ENCODE data around the gene TLNRD1. TPM values are rescaled to one million over a fixed set of nuclear protein-coding genes. Genes with fewer than 3 reads are reported as not detected.

Gene TLNRD1
- total RNA-seq, 1 experiment from 2014 or later = 19.3 TPM

DNA sequence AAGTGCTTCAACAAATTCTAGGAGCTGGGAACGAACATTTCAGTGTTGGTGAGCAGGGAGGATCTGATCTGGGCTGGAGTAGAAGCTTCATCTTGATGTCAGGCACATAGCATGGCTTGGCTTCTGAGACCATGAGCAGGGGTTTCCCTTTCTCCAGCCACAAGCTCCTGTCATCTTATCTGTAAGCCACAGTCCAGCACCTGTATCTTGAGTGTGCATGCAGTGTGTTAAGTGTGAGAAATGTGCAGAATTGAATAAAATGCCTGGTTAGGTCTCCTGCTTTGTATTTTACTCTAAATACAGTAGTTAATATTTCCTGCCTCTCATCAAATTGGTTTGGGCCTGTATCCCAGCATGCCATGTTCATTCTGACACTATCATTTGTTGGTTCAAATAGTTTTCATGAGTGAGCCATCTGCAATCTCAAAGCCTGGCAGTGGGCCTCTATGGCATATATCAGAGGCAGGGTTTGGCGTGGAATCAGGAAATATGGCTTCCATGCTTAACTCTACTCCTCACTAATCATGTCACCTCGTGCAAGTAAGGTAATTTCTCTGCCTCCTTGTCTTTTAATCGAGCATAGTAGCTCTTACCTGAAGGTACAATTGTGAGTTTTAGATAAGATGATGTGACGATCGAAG lies 43.3 kb downstream of the TLNRD1 start:
- H3K14ac ChIP-seq (ENCODE audit: insufficient read depth, low read length) = no peak overlapping the region
- Mint-ChIP-seq H3K9me3 (no peaks in the 10 kb centered on the region), H3K27me3 (ENCODE audit: low read depth) (peaks cover 4% of the 10 kb centered on the region; the same call in 1 of the 2 replicates)

More for the DNA sequence above, 43.3 kb downstream of the TLNRD1 start:
- no CpG with 5 or more reads among the region's 6 CpGs for WGBS (ENCODE audit: extremely low coverage, insufficient read length, low lambda C conversion rate)
- H3K27ac ChIP-seq (ENCODE audit: insufficient read length, low read depth, low read length) = no peak overlapping the region
- no peak overlapping the region for H3K4ac ChIP-seq (ENCODE audit: low read depth, low read length)
- H3T11ph ChIP-seq (ENCODE audit: low read length) = no peak overlapping the region
- H3K4me2 ChIP-seq (ENCODE audit: insufficient read depth, insufficient read length, low read length) = no peak overlapping the region
- no peaks in the 10 kb centered on the region for H3K23me2 ChIP-seq (ENCODE audit: insufficient read length, low read depth, low read length, poor library complexity, severe bottlenecking)
- no peaks in the 10 kb centered on the region for H3K9me3 ChIP-seq (ENCODE audit: control insufficient read depth, low read depth, low read length)
- no peak overlapping the region for H2BK5ac ChIP-seq (ENCODE audit: insufficient read length, low read length)
- no peak overlapping the region for H3K9ac ChIP-seq (ENCODE audit: extremely low read depth, insufficient read length, low read length)
- no peaks in the 10 kb centered on the region for H4K20me1 ChIP-seq (ENCODE audit: control insufficient read depth, insufficient read depth, insufficient read length)
- no peak overlapping the region for H3K23ac ChIP-seq (ENCODE audit: insufficient read length, low read depth, low read length)
- H3K79me1 ChIP-seq (ENCODE audit: insufficient read depth, low read depth, low read length, poor library complexity, severe bottlenecking) = no peaks in the 10 kb centered on the region
- no peak overlapping the region for H4K5ac ChIP-seq (ENCODE audit: insufficient read length, low read depth, low read length)
- no peak overlapping the region for H2AK5ac ChIP-seq (ENCODE audit: insufficient read length, low read length)
- H3K79me2 ChIP-seq (ENCODE audit: insufficient read depth, low read length) = no peaks in the 10 kb centered on the region
- TF ChIP-seq, protein P1, sequence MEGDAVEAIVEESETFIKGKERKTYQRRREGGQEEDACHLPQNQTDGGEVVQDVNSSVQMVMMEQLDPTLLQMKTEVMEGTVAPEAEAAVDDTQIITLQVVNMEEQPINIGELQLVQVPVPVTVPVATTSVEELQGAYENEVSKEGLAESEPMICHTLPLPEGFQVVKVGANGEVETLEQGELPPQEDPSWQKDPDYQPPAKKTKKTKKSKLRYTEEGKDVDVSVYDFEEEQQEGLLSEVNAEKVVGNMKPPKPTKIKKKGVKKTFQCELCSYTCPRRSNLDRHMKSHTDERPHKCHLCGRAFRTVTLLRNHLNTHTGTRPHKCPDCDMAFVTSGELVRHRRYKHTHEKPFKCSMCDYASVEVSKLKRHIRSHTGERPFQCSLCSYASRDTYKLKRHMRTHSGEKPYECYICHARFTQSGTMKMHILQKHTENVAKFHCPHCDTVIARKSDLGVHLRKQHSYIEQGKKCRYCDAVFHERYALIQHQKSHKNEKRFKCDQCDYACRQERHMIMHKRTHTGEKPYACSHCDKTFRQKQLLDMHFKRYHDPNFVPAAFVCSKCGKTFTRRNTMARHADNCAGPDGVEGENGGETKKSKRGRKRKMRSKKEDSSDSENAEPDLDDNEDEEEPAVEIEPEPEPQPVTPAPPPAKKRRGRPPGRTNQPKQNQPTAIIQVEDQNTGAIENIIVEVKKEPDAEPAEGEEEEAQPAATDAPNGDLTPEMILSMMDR (conservative IDR thresholded peaks at IDR 0.05) = no peak
- H2BK120ac ChIP-seq (ENCODE audit: low read depth, low read length, poor library complexity, severe bottlenecking) = no peak overlapping the region
- no peak overlapping the region for H2BK12ac ChIP-seq (ENCODE audit: insufficient read length, low read depth, low read length)
- no peak overlapping the region for H2BK20ac ChIP-seq (ENCODE audit: low read depth, low read length, poor library complexity, severe bottlenecking)
- Mint-ChIP-seq H3K4me3 (no peak overlapping the region), H3K27ac (no peak overlapping the region), H3K36me3 (ENCODE audit: insufficient read depth in 1 of 3, low read depth in 3 of 3) (no peaks in the 10 kb centered on the region), H3K4me1 (peaks cover 0 to 2% of the 10 kb centered on the region in 2 experiments; a peak in 1 of 4 replicates)
- no peak overlapping the region for H2BK15ac ChIP-seq (ENCODE audit: low read depth, low read length)
- H3K56ac ChIP-seq (ENCODE audit: insufficient read length, low read depth, low read length) = no peak overlapping the region
- no peak for DNase-seq
- H4K8ac ChIP-seq (replicated peaks; ENCODE audit: insufficient read length, low read depth, low read length) = no peak overlapping the region
- no peaks in the 10 kb centered on the region for H3K4me1 ChIP-seq (ENCODE audit: insufficient read depth, low read length)
- H3K18ac ChIP-seq (ENCODE audit: insufficient read length, low read depth, low read length) = no peak overlapping the region
- H4K91ac ChIP-seq (ENCODE audit: insufficient read length, low read depth, low read length) = no peak overlapping the region
- H3K27me3 ChIP-seq (ENCODE audit: insufficient read depth, low read length) = no peaks in the 10 kb centered on the region
- no peak overlapping the region for H2AFZ ChIP-seq (ENCODE audit: low read length)
